Lung microvascular endothelial cell (primary cell): ENCODE data around the gene CBX4. TPM values are rescaled to one million over a fixed set of nuclear protein-coding genes. Genes with fewer than 3 reads are reported as not detected.
A peak's percentile ranks its signal among the peaks of the same experiment; 100 is the strongest.

ENCODE experiments used
- DNase-seq, 2 donors: peaks; one replicate each; pipeline versions ENCODE4 v3.0.0 to v3.0.0-alpha.2; 2010; ENCODE audit warnings: low read depth in 2 of 2
- total RNA-seq: library from RNA; depleted of rRNA; stranded (reverse); fragments of >200 nt; gene quantifications from 2 replicates; pipeline ENCODE4 v1.2.1, GENCODE V29; 2014

CBX4 gene
- total RNA-seq, 1 donor from 2014 or later, result 8.3 TPM

GRCh38 chr17:79802039-79802735 lies 37.1 kb downstream of the CBX4 start:
- DNase-seq, result no peak

- DNase-seq, result no peak
Measured at GRCh38 chr17:79801156-79802038, 37.8 kb downstream of the CBX4 start.

GRCh38 chr17:79800325-79801155 lies 38.7 kb downstream of the CBX4 start:
- no peak for DNase-seq

- DNase-seq, result no peak
Measured at GRCh38 chr17:79799538-79800324, 39.5 kb downstream of the CBX4 start.

GRCh38 chr17:79799174-79799537 lies 40.1 kb downstream of the CBX4 start:
- no peak for DNase-seq

- no peak for DNase-seq
Measured at GRCh38 chr17:79798299-79799173, 40.7 kb downstream of the CBX4 start.

- DNase-seq, result no peak
Measured at GRCh38 chr17:79797492-79798298, 41.5 kb downstream of the CBX4 start.

- DNase-seq, result peak; percentile 99 to 100
Measured at GRCh38 chr17:79796763-79797491, 42.3 kb downstream of the CBX4 start, which contains the start of gene CBX8. TSS of gene CBX8 (minus strand) at chr17:79797077. CDS start at chr17:79796998, 79 bp downstream.

GRCh38 chr17:79796444-79796762 lies 42.8 kb downstream of the CBX4 start:
- DNase-seq, result no peak

- no peak for DNase-seq
Measured at GRCh38 chr17:79795795-79796443, 43.3 kb downstream of the CBX4 start.

- DNase-seq, result no peak
Measured at GRCh38 chr17:79794659-79795511, 44.4 kb downstream of the CBX4 start.

GRCh38 chr17:79793924-79794304 lies 45.3 kb downstream of the CBX4 start:
- peak in 1 of 2 donors; percentile 42 for DNase-seq

- peak in 1 of 2 donors; percentile 30 for DNase-seq
Measured at GRCh38 chr17:79792984-79793923, 46.0 kb downstream of the CBX4 start.

- DNase-seq, result no peak
Measured at GRCh38 chr17:79792341-79792871, 46.8 kb downstream of the CBX4 start.

GRCh38 chr17:79791735-79792161 lies 47.5 kb downstream of the CBX4 start:
- DNase-seq, result no peak
